GM12878 (cell line): Measurements from ENCODE around the gene PACS1. TPM values are rescaled to one million over a fixed set of nuclear protein-coding genes. Genes with fewer than 3 reads are reported as not detected.

Experiments used
- ASH2L ChIP-seq: fragments of 300-600, 200-600 bp; sonication (generic); IDR thresholded peaks from 2 replicates; pipeline ENCODE4 v1.6.1; 2017; ENCODE audit warnings: low read depth, mild to moderate bottlenecking, borderline replicate concordance
- CHD1 ChIP-seq: IDR thresholded peaks from 2 replicates; pipeline ENCODE4 v1.6.1; 2012; ENCODE audit warnings: low read depth, low read length, improper control_type of control experiment
- EED ChIP-seq: sonication (generic); IDR thresholded peaks from 2 replicates; pipeline ENCODE4 v1.6.1; 2016; ENCODE audit warnings: antibody characterized with exemption, low read depth
- IKZF1 ChIP-seq: fragments of 450-650 bp; conservative IDR thresholded peaks from 2 replicates; pipeline ENCODE4 v1.6.1; 2017; ENCODE audit warnings: antibody characterized with exemption, mild to moderate bottlenecking
- IKZF2 ChIP-seq, 2 experiments: fragments of 450-650 bp; IDR thresholded peaks; 2 replicates each; pipeline ENCODE4 v1.6.1; 2017; ENCODE audit warnings: mild to moderate bottlenecking in 2 of 2, moderate library complexity in 2 of 2
- MEF2B ChIP-seq: fragments of 450-650 bp; IDR thresholded peaks from 2 replicates; pipeline ENCODE4 v1.6.1; 2018; ENCODE audit warnings: mild to moderate bottlenecking, moderate library complexity; ENCODE audit not compliant: partially characterized antibody, poor library complexity, severe bottlenecking
- MTA2 ChIP-seq: fragments of 450-650 bp; IDR thresholded peaks from 2 replicates; pipeline ENCODE4 v1.6.1; 2016; ENCODE audit warnings: low read depth, mild to moderate bottlenecking, moderate library complexity
- NFIC ChIP-seq: IDR thresholded peaks from 2 replicates; pipeline ENCODE4 v1.6.1; 2012; ENCODE audit warnings: low read depth, mild to moderate bottlenecking, inconsistent platforms, low read length, moderate library complexity
- PKNOX1 ChIP-seq: fragments of 450-650 bp; IDR thresholded peaks from 2 replicates; pipeline ENCODE4 v1.6.1; 2016; ENCODE audit warnings: mild to moderate bottlenecking
- PML ChIP-seq: IDR thresholded peaks from 2 replicates; pipeline ENCODE4 v1.6.1; 2012; ENCODE audit warnings: low read length, inconsistent platforms
- RAD51 ChIP-seq: fragments of 450-650 bp; IDR thresholded peaks from 2 replicates; pipeline ENCODE4 v1.6.1; 2016; ENCODE audit warnings: moderate library complexity, mild to moderate bottlenecking, inconsistent platforms
- SUPT20H ChIP-seq: IDR thresholded peaks from 2 replicates; pipeline ENCODE4 v1.6.1; 2011; ENCODE audit warnings: low read depth, mild to moderate bottlenecking, low read length, moderate library complexity, borderline replicate concordance; ENCODE audit not compliant: control insufficient read depth
- ZBTB11 ChIP-seq: fragments of 450-650 bp; formaldehyde crosslinking; IDR thresholded peaks from 2 replicates; pipeline ENCODE4 v1.5.0; 2022; ENCODE audit warnings: mild to moderate bottlenecking, missing genetic modification characterization
- ZNF274 ChIP-seq: IDR thresholded peaks from one replicate; pipeline ENCODE4 v1.8.0; 2011; ENCODE audit not compliant: insufficient read length, insufficient read depth
- polyA plus RNA-seq, 11 experiments: library from polyadenylated mRNA; depleted of rRNA in 4 of 11; unstranded in 6 of 11; stranded (reverse) in 5 of 11; fragments of >200 nt; fragmentation: Nextera tagmentation in 4 of 11; fragmentation: Illumina TruSeq in 1 of 11; extraction: Ambion mirVana in 4 of 11; extraction: Trizol in 1 of 11; gene quantifications; 1 replicate in 1 of 11; 2 replicates in 10 of 11; pipeline versions ENCODE4 v1.2.1 to v1.2.3, GENCODE V29; 2011 to 2016; ENCODE audit warnings: inconsistent platforms in 2 of 11, missing spikeins in 2 of 11, low read depth in 1 of 11
- total RNA-seq, 4 experiments: library from RNA; depleted of rRNA in 3 of 4; stranded (reverse); fragments of >200 nt in 3 of 4; fragmentation: Illumina TruSeq in 1 of 4; extraction: Trizol in 1 of 4; gene quantifications; 2 replicates each; pipeline versions ENCODE4 v1.2.1 to v1.2.3, GENCODE V29; 2013 to 2021
- TF ChIP-seq, protein P1 (sequence below): fragments of 450-650 bp; IDR thresholded peaks from 2 replicates; pipeline ENCODE4 v1.6.1; 2017; ENCODE audit warnings: mild to moderate bottlenecking, low read depth, inconsistent platforms; ENCODE audit not compliant: poor library complexity, severe bottlenecking
- TF ChIP-seq, protein P2 (sequence below): fragments of 450-650 bp; IDR thresholded peaks from 2 replicates; pipeline ENCODE4 v1.6.1; 2017; ENCODE audit warnings: mild to moderate bottlenecking, moderate library complexity
- TF ChIP-seq, protein P3 (sequence below): IDR thresholded peaks from 2 replicates; pipeline ENCODE4 v1.6.1; 2012; ENCODE audit warnings: low read depth, low read length, improper control_type of control experiment

PACS1 gene
- total and polyA plus RNA-seq, 10 of the 15 experiments (the other 5 are each of a cell fraction or from before 2014, with no cell fraction given): 1.1 to 74.3 (median 17.9) TPM

- TF ChIP-seq, protein P1, sequence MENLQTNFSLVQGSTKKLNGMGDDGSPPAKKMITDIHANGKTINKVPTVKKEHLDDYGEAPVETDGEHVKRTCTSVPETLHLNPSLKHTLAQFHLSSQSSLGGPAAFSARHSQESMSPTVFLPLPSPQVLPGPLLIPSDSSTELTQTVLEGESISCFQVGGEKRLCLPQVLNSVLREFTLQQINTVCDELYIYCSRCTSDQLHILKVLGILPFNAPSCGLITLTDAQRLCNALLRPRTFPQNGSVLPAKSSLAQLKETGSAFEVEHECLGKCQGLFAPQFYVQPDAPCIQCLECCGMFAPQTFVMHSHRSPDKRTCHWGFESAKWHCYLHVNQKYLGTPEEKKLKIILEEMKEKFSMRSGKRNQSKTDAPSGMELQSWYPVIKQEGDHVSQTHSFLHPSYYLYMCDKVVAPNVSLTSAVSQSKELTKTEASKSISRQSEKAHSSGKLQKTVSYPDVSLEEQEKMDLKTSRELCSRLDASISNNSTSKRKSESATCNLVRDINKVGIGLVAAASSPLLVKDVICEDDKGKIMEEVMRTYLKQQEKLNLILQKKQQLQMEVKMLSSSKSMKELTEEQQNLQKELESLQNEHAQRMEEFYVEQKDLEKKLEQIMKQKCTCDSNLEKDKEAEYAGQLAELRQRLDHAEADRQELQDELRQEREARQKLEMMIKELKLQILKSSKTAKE: peak; percentile 48
- no peak for TF ChIP-seq ZBTB11
- TF ChIP-seq MEF2B: peak; percentile 49
- no peak for TF ChIP-seq ASH2L
- TF ChIP-seq CHD1: peak; percentile 95
- TF ChIP-seq IKZF1: no peak
- TF ChIP-seq, protein P2, sequence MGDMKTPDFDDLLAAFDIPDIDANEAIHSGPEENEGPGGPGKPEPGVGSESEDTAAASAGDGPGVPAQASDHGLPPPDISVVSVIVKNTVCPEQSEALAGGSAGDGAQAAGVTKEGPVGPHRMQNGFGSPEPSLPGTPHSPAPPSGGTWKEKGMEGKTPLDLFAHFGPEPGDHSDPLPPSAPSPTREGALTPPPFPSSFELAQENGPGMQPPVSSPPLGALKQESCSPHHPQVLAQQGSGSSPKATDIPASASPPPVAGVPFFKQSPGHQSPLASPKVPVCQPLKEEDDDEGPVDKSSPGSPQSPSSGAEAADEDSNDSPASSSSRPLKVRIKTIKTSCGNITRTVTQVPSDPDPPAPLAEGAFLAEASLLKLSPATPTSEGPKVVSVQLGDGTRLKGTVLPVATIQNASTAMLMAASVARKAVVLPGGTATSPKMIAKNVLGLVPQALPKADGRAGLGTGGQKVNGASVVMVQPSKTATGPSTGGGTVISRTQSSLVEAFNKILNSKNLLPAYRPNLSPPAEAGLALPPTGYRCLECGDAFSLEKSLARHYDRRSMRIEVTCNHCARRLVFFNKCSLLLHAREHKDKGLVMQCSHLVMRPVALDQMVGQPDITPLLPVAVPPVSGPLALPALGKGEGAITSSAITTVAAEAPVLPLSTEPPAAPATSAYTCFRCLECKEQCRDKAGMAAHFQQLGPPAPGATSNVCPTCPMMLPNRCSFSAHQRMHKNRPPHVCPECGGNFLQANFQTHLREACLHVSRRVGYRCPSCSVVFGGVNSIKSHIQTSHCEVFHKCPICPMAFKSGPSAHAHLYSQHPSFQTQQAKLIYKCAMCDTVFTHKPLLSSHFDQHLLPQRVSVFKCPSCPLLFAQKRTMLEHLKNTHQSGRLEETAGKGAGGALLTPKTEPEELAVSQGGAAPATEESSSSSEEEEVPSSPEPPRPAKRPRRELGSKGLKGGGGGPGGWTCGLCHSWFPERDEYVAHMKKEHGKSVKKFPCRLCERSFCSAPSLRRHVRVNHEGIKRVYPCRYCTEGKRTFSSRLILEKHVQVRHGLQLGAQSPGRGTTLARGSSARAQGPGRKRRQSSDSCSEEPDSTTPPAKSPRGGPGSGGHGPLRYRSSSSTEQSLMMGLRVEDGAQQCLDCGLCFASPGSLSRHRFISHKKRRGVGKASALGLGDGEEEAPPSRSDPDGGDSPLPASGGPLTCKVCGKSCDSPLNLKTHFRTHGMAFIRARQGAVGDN: peak; percentile 39; the same call in 1 of the 2 replicates
- TF ChIP-seq SUPT20H: no peak
- TF ChIP-seq, protein P3, sequence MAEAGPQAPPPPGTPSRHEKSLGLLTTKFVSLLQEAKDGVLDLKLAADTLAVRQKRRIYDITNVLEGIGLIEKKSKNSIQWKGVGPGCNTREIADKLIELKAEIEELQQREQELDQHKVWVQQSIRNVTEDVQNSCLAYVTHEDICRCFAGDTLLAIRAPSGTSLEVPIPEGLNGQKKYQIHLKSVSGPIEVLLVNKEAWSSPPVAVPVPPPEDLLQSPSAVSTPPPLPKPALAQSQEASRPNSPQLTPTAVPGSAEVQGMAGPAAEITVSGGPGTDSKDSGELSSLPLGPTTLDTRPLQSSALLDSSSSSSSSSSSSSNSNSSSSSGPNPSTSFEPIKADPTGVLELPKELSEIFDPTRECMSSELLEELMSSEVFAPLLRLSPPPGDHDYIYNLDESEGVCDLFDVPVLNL: no peak
- no peak for TF ChIP-seq IKZF2 (IDR thresholded peaks at IDR 0.05)
- peak; percentile 36; the same call in 1 of the 2 replicates for TF ChIP-seq MTA2
- TF ChIP-seq RAD51: no peak
- no peak for TF ChIP-seq NFIC
- no peak for TF ChIP-seq ZNF274
- TF ChIP-seq PML: 0 out of 2 replicates have a peak, but pooled peaks have one; percentile 42
- TF ChIP-seq EED: no peak
- no peak for TF ChIP-seq PKNOX1
These were observed 197.5 kb downstream of the PACS1 start (continued) for GRCh38 chr11:66267379-66268243.
